HG02852 (cell line): ENCODE data around the gene DDHD1.
"Not testable (repeated sequence)": the region's sequence is repeated elsewhere in the genome, so short reads cannot be mapped to it uniquely, and the experiment has no call there.

Experiments used
- ATAC-seq: cut with Tn5 transposase; IDR thresholded peaks from one replicate; pipeline ENCODE4 v1.9.1; 2021; ENCODE audit warnings: mild to moderate bottlenecking, moderate library complexity; ENCODE audit not compliant: unreplicated experiment

DDHD1 gene

GRCh38 chr14:53109105-53110041 lies 43.8 kb downstream of the DDHD1 start:
- peak; percentile 82 for ATAC-seq

- peak; percentile 15 for ATAC-seq
Observed at GRCh38 chr14:53108292-53109104, 44.6 kb downstream of the DDHD1 start.

GRCh38 chr14:53106768-53107167 lies 46.4 kb downstream of the DDHD1 start:
- no peak for ATAC-seq

GRCh38 chr14:53103636-53104340 lies 49.3 kb downstream of the DDHD1 start:
- ATAC-seq: no peak

- no peak for ATAC-seq
Observed at GRCh38 chr14:53093206-53093605, 59.9 kb downstream of the DDHD1 start.

- ATAC-seq: no peak
Observed at GRCh38 chr14:53090853-53091252, 62.3 kb downstream of the DDHD1 start.

GRCh38 chr14:53084954-53085353 lies 68.2 kb downstream of the DDHD1 start:
- not testable (repeated sequence) for ATAC-seq

- no peak for ATAC-seq
Observed at GRCh38 chr14:53064475-53064874, 88.6 kb downstream of the DDHD1 start.

- no peak for ATAC-seq
Observed at GRCh38 chr14:53062856-53063255, 90.3 kb downstream of the DDHD1 start.

GRCh38 chr14:53060046-53060445 lies 93.1 kb downstream of the DDHD1 start:
- no peak for ATAC-seq

GRCh38 chr14:53055003-53055402 lies 98.1 kb downstream of the DDHD1 start:
- peak; percentile 51 for ATAC-seq

GRCh38 chr14:53054457-53054856 lies 98.7 kb downstream of the DDHD1 start:
- no peak for ATAC-seq

GRCh38 chr14:53048631-53049030 lies 104.5 kb downstream of the DDHD1 start:
- ATAC-seq: no peak

GRCh38 chr14:53047307-53048069 lies 105.6 kb downstream of the DDHD1 start:
- no peak for ATAC-seq

GRCh38 chr14:53044486-53044885 lies 108.6 kb downstream of the DDHD1 start:
- no peak for ATAC-seq

- ATAC-seq: no peak
Observed at GRCh38 chr14:53043027-53043581, 110.0 kb downstream of the DDHD1 start.

- no peak for ATAC-seq
Observed at GRCh38 chr14:53042480-53042879, 110.6 kb downstream of the DDHD1 start.

- no peak for ATAC-seq
Observed at GRCh38 chr14:53041067-53041466, 112.1 kb downstream of the DDHD1 start.

- no peak for ATAC-seq
Observed at GRCh38 chr14:53038629-53039028, 114.5 kb downstream of the DDHD1 start.

- ATAC-seq: no peak
Observed at GRCh38 chr14:53037016-53037415, 116.1 kb downstream of the DDHD1 start.
